OCI-LY7 (cell line): ENCODE measurements around the gene WLS.
"Not testable (repeated sequence)": the region's sequence is repeated elsewhere in the genome, so short reads cannot be mapped to it uniquely, and the experiment has no call there.

ENCODE experiments used
- EZH2phosphoT487 ChIP-seq: fragments of 200-600 bp; sonication (generic); IDR thresholded peaks from 2 replicates; pipeline ENCODE4 v1.6.1; 2018; ENCODE audit warnings: low read depth, borderline replicate concordance, mild to moderate bottlenecking, mixed run types, antibody characterized with exemption, low read length, moderate library complexity, mixed read lengths
- TF ChIP-seq, protein P1 (sequence below): fragments of 200-600 bp; sonication (generic); conservative IDR thresholded peaks from 2 replicates; pipeline ENCODE4 v1.5.1; 2014; ENCODE audit warnings: mild to moderate bottlenecking, antibody characterized with exemption, low read length, moderate library complexity, mixed read lengths

- TF ChIP-seq, protein P1, sequence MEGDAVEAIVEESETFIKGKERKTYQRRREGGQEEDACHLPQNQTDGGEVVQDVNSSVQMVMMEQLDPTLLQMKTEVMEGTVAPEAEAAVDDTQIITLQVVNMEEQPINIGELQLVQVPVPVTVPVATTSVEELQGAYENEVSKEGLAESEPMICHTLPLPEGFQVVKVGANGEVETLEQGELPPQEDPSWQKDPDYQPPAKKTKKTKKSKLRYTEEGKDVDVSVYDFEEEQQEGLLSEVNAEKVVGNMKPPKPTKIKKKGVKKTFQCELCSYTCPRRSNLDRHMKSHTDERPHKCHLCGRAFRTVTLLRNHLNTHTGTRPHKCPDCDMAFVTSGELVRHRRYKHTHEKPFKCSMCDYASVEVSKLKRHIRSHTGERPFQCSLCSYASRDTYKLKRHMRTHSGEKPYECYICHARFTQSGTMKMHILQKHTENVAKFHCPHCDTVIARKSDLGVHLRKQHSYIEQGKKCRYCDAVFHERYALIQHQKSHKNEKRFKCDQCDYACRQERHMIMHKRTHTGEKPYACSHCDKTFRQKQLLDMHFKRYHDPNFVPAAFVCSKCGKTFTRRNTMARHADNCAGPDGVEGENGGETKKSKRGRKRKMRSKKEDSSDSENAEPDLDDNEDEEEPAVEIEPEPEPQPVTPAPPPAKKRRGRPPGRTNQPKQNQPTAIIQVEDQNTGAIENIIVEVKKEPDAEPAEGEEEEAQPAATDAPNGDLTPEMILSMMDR = not testable (repeated sequence)
- TF ChIP-seq EZH2phosphoT487 = not testable (repeated sequence)
These were observed 70.7 kb downstream of the WLS start for GRCh38 chr1:68161672-68162071.
